Mammary microvascular endothelial cell (primary cell): ENCODE data around the gene MCEMP1. TPM values are rescaled to one million over a fixed set of nuclear protein-coding genes. Genes with fewer than 3 reads are reported as not detected.

Experiments
- total RNA-seq: library from RNA; depleted of rRNA; stranded (reverse); fragments of >200 nt; gene quantifications from 2 replicates; pipeline ENCODE4 v1.2.3, GENCODE V29; 2015

The MCEMP1 gene, protein sequence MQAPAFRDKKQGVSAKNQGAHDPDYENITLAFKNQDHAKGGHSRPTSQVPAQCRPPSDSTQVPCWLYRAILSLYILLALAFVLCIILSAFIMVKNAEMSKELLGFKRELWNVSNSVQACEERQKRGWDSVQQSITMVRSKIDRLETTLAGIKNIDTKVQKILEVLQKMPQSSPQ
- not detected in 2 replicates for total RNA-seq

DNA sequence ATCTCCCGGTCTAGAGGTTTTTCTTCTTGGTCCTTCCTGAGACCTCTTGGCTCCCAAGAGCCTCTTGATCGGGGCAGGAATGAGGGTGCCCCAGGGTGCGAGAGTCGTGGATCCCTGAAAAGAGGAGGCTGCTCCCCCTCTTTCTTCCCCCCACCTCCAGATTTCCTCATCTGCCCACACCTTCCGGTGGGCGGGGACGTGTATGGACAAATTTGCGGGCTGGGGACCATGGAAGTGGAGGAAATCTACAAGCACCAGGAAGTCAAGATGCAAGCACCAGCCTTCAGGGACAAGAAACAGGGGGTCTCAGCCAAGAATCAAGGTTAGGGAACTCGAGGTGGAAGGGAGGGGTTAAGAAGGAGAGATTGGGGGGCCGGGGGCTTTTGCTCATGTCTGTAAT lies at the start of gene MCEMP1:
Gene MCEMP1 (plus strand): TSS at position 237 of the 400 bp plus-strand sequence. CDS start 31 bp downstream, at position 268.

DNA sequence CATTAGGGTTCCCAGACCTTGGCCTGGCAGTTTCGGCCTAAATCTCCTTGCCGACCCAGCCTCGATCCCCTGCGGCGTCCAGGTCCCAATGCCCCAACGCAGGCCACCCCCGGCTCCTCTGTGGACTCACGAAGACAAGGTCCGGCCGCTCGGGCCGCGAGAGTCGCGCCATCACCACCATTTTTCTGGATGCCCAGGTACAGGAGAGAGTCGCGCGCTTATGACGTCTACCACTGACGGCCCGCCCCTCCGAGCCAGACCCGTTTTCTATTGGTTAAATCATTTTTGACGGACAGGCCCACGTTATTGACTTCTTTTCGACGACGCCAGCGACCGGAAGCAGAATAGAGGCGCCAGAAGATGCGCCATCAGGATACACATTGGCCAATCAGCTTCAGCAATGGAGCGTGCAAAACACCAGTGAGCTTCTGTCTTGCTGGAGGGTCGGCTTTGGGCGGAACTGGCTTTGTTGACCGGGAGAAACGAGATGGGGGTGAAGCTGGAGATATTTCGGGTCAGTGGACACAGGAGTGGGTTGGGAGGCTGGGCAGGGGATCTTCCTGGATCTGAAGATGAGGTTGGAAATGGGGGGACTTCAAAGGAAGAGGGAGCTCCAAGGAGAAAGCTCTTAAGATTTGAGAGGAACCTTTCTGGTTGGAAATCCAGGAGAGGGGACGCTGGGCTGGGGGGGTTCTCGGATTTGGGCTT lies 47.4 kb upstream of the MCEMP1 start, which contains the start of the genes PET100 and XAB2:
Gene PET100 (plus strand): TSS at position 447 of the 708 bp plus-strand sequence. CDS start 41 bp downstream, at position 488.
Gene XAB2 (minus strand): TSS at position 199 of the 708 bp plus-strand sequence. CDS start 18 bp downstream, at position 181.

DNA sequence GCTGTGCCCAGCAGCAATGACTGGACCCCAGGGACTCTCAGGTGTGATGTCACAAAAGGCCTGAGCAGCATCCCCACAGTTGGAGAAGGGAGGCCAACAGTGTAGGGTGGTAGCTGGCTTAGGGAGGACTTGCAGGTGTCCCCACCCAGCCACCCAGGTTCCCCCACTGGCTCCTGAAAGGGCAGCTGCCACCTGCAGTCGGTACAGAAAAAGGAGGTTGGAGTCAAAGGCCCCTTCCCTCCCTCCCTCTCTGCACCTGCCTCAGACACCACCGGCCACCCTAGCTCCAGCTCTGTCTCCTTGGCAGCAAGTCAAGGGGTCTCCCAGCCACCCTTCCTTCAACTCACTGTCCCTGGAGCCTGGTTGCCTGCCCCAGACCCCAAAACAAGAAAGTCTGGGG lies 43.2 kb upstream of the MCEMP1 start, which contains the start of gene PCP2:
Gene PCP2 (minus strand): TSS at position 22 of the 400 bp plus-strand sequence. CDS start 262 bp downstream, outside the sequence.

DNA sequence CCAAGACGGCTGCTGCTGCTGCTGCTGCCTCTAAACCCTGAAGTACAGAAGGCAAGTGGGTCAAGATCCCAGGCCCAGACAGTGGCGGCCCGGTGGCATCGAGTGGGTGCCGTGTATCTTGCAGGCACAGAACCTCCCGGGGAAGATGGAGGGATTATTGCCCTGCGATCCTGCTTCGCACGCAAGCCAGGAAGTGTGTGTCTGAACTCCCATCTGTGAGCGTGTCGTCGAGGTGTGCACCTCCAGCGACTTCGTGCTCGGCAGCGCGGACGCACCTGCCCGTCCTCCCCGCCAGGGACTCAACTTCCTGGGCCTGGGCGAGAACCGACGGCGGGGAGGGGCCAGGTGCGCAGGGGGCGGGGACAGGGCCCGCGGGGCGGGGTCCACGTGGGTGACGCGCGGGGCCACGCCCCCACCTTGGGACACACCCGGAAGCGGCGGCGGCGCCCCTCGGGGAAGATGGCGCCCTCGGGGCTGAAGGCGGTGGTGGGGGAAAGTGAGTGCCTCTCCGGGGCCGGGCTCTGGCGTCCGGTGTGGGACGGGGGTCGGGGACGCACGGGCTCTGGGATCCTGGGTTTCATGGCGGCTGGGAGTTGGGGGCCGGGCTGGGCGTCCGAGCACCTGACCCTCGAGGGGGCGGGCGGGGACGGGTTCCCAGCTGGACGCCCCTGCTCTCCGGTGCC lies 40.1 kb upstream of the MCEMP1 start, which contains the start of gene STXBP2:
Gene STXBP2 (plus strand): TSS at position 420 of the 683 bp plus-strand sequence. CDS start 40 bp downstream, at position 460.

DNA sequence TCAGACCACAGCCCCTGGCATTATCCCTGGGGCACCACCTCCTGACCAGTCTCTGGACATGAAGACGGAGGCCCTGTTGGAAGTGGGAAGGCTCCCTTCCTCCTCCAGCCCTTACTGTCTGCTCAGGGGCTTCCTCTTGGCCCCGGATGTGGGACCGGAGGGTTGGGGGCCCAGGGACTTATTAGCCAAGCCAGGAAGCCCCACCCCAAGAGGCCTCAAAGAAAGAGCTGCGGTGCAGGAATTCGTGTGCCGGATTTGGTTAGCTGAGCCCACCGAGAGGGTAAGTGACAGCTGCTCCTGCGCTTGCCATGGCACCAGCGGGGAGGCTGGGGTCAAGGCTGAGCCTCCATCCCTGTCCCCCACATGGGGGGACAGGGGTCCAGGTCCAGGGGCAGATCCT lies 8.0 kb upstream of the MCEMP1 start, which contains the start of gene RETN:
Gene RETN (plus strand): TSS at position 208 of the 400 bp plus-strand sequence. CDS start 278 bp downstream, outside the sequence.

DNA sequence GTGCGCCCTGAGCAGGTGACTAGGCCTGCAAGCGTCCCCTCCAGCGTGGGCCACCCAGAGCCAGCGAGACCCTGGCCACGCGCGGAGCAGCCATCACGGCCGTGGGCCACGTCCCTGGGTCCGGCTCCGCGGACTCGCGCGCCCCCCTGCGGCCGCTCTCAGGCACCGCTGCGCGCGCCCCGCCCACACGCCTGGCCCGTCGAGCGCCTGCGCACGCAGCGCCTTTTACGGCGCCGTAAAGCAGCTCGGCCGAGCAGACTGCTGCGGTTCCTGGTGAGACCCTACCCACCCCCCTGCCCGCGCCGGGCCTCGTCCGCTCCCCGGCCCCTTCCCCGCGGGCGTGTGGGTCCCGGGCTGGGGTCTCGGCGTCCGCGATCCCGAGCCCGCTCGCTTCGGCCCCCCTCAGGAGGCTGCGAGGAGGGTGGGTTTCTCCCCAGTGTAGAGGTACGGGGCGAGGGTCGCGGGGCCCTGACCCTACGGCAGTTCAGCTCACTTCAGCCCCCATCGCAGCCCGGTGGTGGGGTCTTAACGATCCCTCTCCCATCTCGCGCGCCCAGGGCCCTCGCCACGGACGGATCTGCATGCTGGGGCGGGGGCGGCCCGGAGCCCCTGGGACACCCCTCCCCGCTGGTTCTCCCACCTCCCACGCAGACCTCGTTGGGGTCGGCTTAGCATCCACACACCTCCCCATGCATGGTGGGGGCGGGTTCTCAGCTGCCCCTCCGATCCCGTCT lies 3.9 kb downstream of the MCEMP1 start, which contains the start of gene TRAPPC5:
Gene TRAPPC5 (plus strand): TSS at position 228 of the 734 bp plus-strand sequence. CDS start 1,421 bp downstream, outside the sequence.

DNA sequence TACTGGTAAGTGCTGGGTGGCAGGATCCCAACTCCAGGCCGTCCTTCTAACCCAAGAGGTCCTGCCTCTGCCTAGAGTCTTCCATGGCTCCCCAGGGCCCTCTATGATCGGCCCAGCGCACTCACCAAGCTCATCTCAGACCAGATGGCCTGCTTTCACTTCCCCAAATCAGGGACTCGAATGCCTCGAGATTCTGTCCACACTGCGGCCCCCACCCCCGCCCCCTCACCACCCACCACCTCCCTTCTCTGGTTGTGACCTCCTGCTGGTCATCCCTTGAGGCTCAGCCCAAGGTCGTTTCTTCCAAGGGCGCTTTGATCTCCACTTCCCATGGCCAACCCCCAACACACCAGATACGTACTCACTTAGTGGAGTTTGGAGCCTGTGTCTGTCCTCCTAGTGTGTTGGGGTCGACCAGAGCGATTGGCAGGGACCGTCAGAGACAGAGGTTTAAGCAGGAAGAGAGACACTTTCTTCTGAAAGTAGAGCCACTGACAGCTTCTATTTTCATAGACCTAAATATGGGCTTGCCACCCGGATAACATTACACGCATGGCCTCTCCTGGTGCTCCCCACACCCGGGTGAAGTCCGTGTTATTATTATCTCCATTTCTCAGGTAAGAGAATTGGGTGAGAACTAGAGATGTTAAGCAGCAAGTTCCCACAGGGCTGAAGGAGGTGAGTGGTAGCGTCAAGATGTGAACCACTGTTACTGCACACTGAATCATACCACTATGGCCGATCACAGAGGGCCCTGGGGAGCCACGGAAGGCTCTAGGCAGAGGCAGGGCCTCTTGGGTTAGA lies 25.0 kb downstream of the MCEMP1 start, which contains the start of gene FCER2:
Gene FCER2 (minus strand): TSS at position 478 of the 804 bp plus-strand sequence. CDS start 2,371 bp downstream, outside the sequence.

Other genes starting within 250 kb of the MCEMP1 start
- 1.1 and 2.1 TPM in 2 replicates for gene PEX11G, start 188.1 kb upstream of the MCEMP1 start, total RNA-seq
- 26.2 and 26.8 TPM in 2 replicates for gene ZNF358, start 161.0 kb upstream of the MCEMP1 start, total RNA-seq
- gene MCOLN1, start 154.5 kb upstream of the MCEMP1 start, total RNA-seq = 6.3 and 8.0 TPM in 2 replicates
- gene PNPLA6, start 141.4 kb upstream of the MCEMP1 start, total RNA-seq = 108 and 110 TPM in 2 replicates
- 0.10 TPM in 1 of 2 replicates, not detected in the other for gene CAMSAP3, start 81.2 kb upstream of the MCEMP1 start, total RNA-seq
- gene XAB2, start 47.5 kb upstream of the MCEMP1 start, total RNA-seq = 31.4 and 33.1 TPM in 2 replicates
- gene PET100, start 47.3 kb upstream of the MCEMP1 start, total RNA-seq = 14.0 and 21.4 TPM in 2 replicates
- gene PCP2, start 43.4 kb upstream of the MCEMP1 start, total RNA-seq = not detected in 2 replicates
- 21.4 and 27.1 TPM in 2 replicates for gene STXBP2, start 40.0 kb upstream of the MCEMP1 start, total RNA-seq
- gene RETN, start 8.0 kb upstream of the MCEMP1 start, total RNA-seq = not detected in 2 replicates
- gene TRAPPC5, start 3.7 kb downstream of the MCEMP1 start, total RNA-seq = 129 and 159 TPM in 2 replicates
- gene FCER2, start 25.0 kb downstream of the MCEMP1 start, total RNA-seq = not detected in 2 replicates
- gene CLEC4G, start 55.0 kb downstream of the MCEMP1 start, total RNA-seq = not detected in 2 replicates
- not detected in 2 replicates for gene CD209, start 70.4 kb downstream of the MCEMP1 start, total RNA-seq
- 0.20 TPM in 1 of 2 replicates, not detected in the other for gene CLEC4M, start 86.2 kb downstream of the MCEMP1 start, total RNA-seq
- gene EVI5L, start 153.1 kb downstream of the MCEMP1 start, total RNA-seq = 19.7 and 21.1 TPM in 2 replicates
- not detected in 2 replicates for gene PRR36, start 197.3 kb downstream of the MCEMP1 start, total RNA-seq
- 1.00 and 1.4 TPM in 2 replicates for gene LRRC8E, start 211.4 kb downstream of the MCEMP1 start, total RNA-seq
- gene MAP2K7, start 226.8 kb downstream of the MCEMP1 start, total RNA-seq = 7.8 and 9.3 TPM in 2 replicates
- gene TGFBR3L, start 237.7 kb downstream of the MCEMP1 start, total RNA-seq = not detected in 2 replicates
- 33.9 and 41.0 TPM in 2 replicates for gene SNAPC2, start 243.2 kb downstream of the MCEMP1 start, total RNA-seq
- 4.1 and 5.5 TPM in 2 replicates for gene CTXN1, start 249.0 kb downstream of the MCEMP1 start, total RNA-seq